ENCODE data around the gene FAM110C. TPM values are rescaled to one million over a fixed set of nuclear protein-coding genes. Genes with fewer than 3 reads are reported as not detected.

The FAM110C gene
- total and polyA plus RNA-seq, 4 donors, result 4.8 to 18.2 (median 5.0) TPM

- TF ChIP-seq TAF1 (conservative IDR thresholded peaks at IDR 0.05) (no peak), MAX (IDR thresholded peaks at IDR 0.05) (no peak), JUND (IDR thresholded peaks at IDR 0.05) (no peak), YY1 (IDR thresholded peaks at IDR 0.05) (no peak), NR2F2 (IDR thresholded peaks at IDR 0.05) (no peak)
- TF ChIP-seq, protein P1, sequence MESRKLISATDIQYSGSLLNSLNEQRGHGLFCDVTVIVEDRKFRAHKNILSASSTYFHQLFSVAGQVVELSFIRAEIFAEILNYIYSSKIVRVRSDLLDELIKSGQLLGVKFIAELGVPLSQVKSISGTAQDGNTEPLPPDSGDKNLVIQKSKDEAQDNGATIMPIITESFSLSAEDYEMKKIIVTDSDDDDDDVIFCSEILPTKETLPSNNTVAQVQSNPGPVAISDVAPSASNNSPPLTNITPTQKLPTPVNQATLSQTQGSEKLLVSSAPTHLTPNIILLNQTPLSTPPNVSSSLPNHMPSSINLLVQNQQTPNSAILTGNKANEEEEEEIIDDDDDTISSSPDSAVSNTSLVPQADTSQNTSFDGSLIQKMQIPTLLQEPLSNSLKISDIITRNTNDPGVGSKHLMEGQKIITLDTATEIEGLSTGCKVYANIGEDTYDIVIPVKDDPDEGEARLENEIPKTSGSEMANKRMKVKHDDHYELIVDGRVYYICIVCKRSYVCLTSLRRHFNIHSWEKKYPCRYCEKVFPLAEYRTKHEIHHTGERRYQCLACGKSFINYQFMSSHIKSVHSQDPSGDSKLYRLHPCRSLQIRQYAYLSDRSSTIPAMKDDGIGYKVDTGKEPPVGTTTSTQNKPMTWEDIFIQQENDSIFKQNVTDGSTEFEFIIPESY (IDR thresholded peaks at IDR 0.05), result no peak
These were observed 18.8 kb upstream of the FAM110C start (continued) for GRCh38 chr2:65121-65520.

- Histone ChIP-seq H3K27ac (ENCODE audit: low read depth in 1 of 2, low read length in 2 of 2) (no peak overlapping the region), H3K4me3 (ENCODE audit: low read depth in 1 of 3, low read length in 3 of 3) (no peak overlapping the region), H3K36me3 (ENCODE audit: control insufficient read depth in 4 of 4, insufficient read depth in 3 of 4, low read depth in 1 of 4, low read length in 3 of 4) (no peaks in the 10 kb centered on the region), H3K9me3 (ENCODE audit: control insufficient read depth in 4 of 4, low read length in 3 of 4) (peaks cover 2 to 9% (median 5%) of the 10 kb centered on the region in 4 donors), H3K4me1 (ENCODE audit: control insufficient read depth in 4 of 4, insufficient read depth in 4 of 4, low read length in 3 of 4) (no peaks in the 10 kb centered on the region), H3K27me3 (ENCODE audit: control insufficient read depth in 4 of 4, insufficient read depth in 4 of 4, low read length in 3 of 4) (no peaks in the 10 kb centered on the region), H3K9ac (ENCODE audit: low read depth in 1 of 2, low read length in 2 of 2) (no peak overlapping the region)
- WGBS, result 90% methylated on average over 4 of the region's 4 CpGs
- no peak for DNase-seq (ENCODE audit: low spot score)
- TF ChIP-seq FOXA1 (IDR thresholded peaks at IDR 0.05), result no peak
- no peak for TF ChIP-seq RAD21 (IDR thresholded peaks at IDR 0.05)
- TF ChIP-seq NR2F2 (IDR thresholded peaks at IDR 0.05), result no peak
- no peak for TF ChIP-seq CTCF (IDR thresholded peaks at IDR 0.05; ENCODE audit: low read depth, low read length, missing input control)
- TF ChIP-seq HNF4A (conservative IDR thresholded peaks at IDR 0.05), result no peak
- no peak for TF ChIP-seq MAX (IDR thresholded peaks at IDR 0.05)
- no peak for TF ChIP-seq GABPA (IDR thresholded peaks at IDR 0.05 in 1 of 2, conservative IDR thresholded peaks at IDR 0.05 in 1 of 2)
- TF ChIP-seq EGR1 (IDR thresholded peaks at IDR 0.05; ENCODE audit: low read depth in 2 of 2), result no peak
- TF ChIP-seq JUND (IDR thresholded peaks at IDR 0.05), result no peak
These were observed 9.5 kb upstream of the FAM110C start for GRCh38 chr2:55587-56448.

- no peak overlapping the region for H3K4me3 ChIP-seq (ENCODE audit: low read depth in 1 of 3, low read length in 3 of 3)
- no peaks in the 10 kb centered on the region for H3K9me3 ChIP-seq (ENCODE audit: control insufficient read depth in 4 of 4, low read length in 3 of 4)
- WGBS, result 84% methylated on average over 2 of the region's 2 CpGs
- no peaks in the 10 kb centered on the region for H3K27me3 ChIP-seq (ENCODE audit: control insufficient read depth in 4 of 4, insufficient read depth in 4 of 4, low read length in 3 of 4)
- H3K36me3 ChIP-seq (ENCODE audit: control insufficient read depth in 4 of 4, insufficient read depth in 3 of 4, low read depth in 1 of 4, low read length in 3 of 4), result no peaks in the 10 kb centered on the region
- H3K4me1 ChIP-seq (ENCODE audit: control insufficient read depth in 4 of 4, insufficient read depth in 4 of 4, low read length in 3 of 4), result peaks cover 2 to 14% (median 9%) of the 10 kb centered on the region in 4 donors
- DNase-seq (ENCODE audit: low spot score), result no peak
- no peak overlapping the region for H3K9ac ChIP-seq (ENCODE audit: low read depth in 1 of 2, low read length in 2 of 2)
- no peak overlapping the region for H3K27ac ChIP-seq (ENCODE audit: low read depth in 1 of 2, low read length in 2 of 2)
- no peak for TF ChIP-seq CTCF (IDR thresholded peaks at IDR 0.05; ENCODE audit: low read depth, low read length, missing input control)
- no peak for TF ChIP-seq HNF4A (conservative IDR thresholded peaks at IDR 0.05)
- TF ChIP-seq NR2F2 (IDR thresholded peaks at IDR 0.05), result no peak
- TF ChIP-seq, protein P2, sequence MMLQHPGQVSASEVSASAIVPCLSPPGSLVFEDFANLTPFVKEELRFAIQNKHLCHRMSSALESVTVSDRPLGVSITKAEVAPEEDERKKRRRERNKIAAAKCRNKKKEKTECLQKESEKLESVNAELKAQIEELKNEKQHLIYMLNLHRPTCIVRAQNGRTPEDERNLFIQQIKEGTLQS (IDR thresholded peaks at IDR 0.05), result no peak
- no peak for TF ChIP-seq HNF4G (IDR thresholded peaks at IDR 0.05)
- TF ChIP-seq JUND (IDR thresholded peaks at IDR 0.05), result no peak
- no peak for TF ChIP-seq FOXA1 (IDR thresholded peaks at IDR 0.05)
- TF ChIP-seq TAF1 (conservative IDR thresholded peaks at IDR 0.05), result no peak
- TF ChIP-seq, protein P3, sequence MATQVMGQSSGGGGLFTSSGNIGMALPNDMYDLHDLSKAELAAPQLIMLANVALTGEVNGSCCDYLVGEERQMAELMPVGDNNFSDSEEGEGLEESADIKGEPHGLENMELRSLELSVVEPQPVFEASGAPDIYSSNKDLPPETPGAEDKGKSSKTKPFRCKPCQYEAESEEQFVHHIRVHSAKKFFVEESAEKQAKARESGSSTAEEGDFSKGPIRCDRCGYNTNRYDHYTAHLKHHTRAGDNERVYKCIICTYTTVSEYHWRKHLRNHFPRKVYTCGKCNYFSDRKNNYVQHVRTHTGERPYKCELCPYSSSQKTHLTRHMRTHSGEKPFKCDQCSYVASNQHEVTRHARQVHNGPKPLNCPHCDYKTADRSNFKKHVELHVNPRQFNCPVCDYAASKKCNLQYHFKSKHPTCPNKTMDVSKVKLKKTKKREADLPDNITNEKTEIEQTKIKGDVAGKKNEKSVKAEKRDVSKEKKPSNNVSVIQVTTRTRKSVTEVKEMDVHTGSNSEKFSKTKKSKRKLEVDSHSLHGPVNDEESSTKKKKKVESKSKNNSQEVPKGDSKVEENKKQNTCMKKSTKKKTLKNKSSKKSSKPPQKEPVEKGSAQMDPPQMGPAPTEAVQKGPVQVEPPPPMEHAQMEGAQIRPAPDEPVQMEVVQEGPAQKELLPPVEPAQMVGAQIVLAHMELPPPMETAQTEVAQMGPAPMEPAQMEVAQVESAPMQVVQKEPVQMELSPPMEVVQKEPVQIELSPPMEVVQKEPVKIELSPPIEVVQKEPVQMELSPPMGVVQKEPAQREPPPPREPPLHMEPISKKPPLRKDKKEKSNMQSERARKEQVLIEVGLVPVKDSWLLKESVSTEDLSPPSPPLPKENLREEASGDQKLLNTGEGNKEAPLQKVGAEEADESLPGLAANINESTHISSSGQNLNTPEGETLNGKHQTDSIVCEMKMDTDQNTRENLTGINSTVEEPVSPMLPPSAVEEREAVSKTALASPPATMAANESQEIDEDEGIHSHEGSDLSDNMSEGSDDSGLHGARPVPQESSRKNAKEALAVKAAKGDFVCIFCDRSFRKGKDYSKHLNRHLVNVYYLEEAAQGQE (IDR thresholded peaks at IDR 0.05), result no peak
- TF ChIP-seq YY1 (IDR thresholded peaks at IDR 0.05), result no peak
- no peak for TF ChIP-seq FOXA2 (IDR thresholded peaks at IDR 0.05)
- TF ChIP-seq SP1 (IDR thresholded peaks at IDR 0.05), result no peak
- TF ChIP-seq EGR1 (IDR thresholded peaks at IDR 0.05; ENCODE audit: low read depth in 2 of 2), result no peak
These were observed 5.3 kb upstream of the FAM110C start for GRCh38 chr2:51613-52012.
